Measurements from ENCODE around the gene PEX10. TPM values are rescaled to one million over a fixed set of nuclear protein-coding genes. Genes with fewer than 3 reads are reported as not detected.

PEX10 gene
- total RNA-seq, 2 donors from 2014 or later: 12.1 to 27.9 TPM

DNA sequence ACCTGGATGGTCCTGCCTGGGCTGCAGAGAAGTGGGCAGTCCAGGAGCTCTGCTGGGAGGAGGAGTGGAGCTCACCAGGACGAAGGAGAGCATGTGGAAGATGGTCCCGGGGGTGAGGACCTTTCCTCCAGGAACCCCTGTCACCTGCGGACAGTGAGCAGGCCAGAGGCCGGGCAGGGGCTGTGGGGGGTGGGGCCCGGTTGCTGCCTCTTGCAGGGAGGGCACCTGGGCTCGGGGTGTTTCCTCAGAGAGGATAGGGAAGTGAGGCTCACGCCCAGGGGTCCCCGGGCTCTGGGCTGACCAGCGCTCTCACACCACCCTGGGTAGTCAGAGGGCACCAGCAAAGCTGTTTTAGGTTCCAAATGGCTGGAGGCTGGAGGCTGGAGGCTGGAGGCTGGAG lies 22.7 kb upstream of the PEX10 start:
- H3K27me3 ChIP-seq (replicated peaks; ENCODE audit: insufficient read depth): no peaks in the 10 kb centered on the region
- no peaks in the 10 kb centered on the region for H3K4me1 ChIP-seq (ENCODE audit: control insufficient read depth in 1 of 2, low read depth in 2 of 2)
- ATAC-seq (ENCODE audit: insufficient number of reproducible peaks, low FRiP score, low read depth): no peak
- H3K27ac ChIP-seq: no peak overlapping the region
- TF ChIP-seq, protein P1, sequence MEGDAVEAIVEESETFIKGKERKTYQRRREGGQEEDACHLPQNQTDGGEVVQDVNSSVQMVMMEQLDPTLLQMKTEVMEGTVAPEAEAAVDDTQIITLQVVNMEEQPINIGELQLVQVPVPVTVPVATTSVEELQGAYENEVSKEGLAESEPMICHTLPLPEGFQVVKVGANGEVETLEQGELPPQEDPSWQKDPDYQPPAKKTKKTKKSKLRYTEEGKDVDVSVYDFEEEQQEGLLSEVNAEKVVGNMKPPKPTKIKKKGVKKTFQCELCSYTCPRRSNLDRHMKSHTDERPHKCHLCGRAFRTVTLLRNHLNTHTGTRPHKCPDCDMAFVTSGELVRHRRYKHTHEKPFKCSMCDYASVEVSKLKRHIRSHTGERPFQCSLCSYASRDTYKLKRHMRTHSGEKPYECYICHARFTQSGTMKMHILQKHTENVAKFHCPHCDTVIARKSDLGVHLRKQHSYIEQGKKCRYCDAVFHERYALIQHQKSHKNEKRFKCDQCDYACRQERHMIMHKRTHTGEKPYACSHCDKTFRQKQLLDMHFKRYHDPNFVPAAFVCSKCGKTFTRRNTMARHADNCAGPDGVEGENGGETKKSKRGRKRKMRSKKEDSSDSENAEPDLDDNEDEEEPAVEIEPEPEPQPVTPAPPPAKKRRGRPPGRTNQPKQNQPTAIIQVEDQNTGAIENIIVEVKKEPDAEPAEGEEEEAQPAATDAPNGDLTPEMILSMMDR (IDR thresholded peaks at IDR 0.05): no peak
- H3K4me3 ChIP-seq: no peak overlapping the region
- no peaks in the 10 kb centered on the region for H3K36me3 ChIP-seq
- DNase-seq (ENCODE audit: low spot score): no peak
- no peaks in the 10 kb centered on the region for H3K9me3 ChIP-seq

DNA sequence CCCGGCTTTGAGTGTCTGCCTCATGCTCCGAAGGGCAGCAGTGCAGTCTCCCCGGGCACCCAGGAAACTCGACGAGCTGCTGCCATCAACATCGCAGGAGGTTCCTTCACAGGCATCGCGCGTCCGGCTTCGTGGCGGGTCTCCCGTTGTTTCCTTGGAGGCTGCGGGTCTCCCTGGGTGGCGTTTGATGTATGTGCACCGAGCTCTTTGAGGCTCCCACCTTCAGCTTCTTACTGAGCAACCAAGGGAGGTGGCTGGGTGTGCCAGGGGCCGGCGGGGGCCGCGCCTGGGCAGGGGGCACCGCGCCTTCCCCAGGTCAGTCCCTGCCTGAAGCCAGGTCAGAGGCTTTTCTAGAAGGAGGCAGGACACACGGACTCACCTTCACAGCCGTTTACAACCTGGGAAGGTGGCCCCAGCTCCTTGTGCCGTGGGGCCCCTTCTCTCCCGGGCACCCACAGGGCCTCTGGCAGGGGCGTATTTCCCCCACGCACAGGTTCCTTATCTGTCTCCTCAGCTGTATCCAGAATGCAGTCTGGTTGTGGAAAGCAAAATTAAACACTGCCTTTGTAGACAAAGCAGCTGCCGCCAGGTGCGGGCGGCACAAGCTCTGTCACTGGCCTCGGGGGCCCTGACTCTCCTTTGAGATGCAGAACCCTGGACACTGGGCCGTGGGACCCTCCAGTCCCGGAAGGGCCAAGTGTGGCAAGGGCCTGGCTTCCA lies 21.7 kb upstream of the PEX10 start:
- ATAC-seq (ENCODE audit: insufficient number of reproducible peaks, low FRiP score, low read depth): no peak
- TF ChIP-seq, protein P1 (IDR thresholded peaks at IDR 0.05): no peak

GRCh38 chr1:2433196-2433595 lies 20.8 kb upstream of the PEX10 start:
- H3K9me3 ChIP-seq: no peaks in the 10 kb centered on the region
- no peak for DNase-seq (ENCODE audit: low spot score)
- no peaks in the 10 kb centered on the region for H3K36me3 ChIP-seq
- no peak for ATAC-seq (ENCODE audit: insufficient number of reproducible peaks, low FRiP score, low read depth)
- no peak overlapping the region for H3K4me3 ChIP-seq
- H3K4me1 ChIP-seq (ENCODE audit: control insufficient read depth in 1 of 2, low read depth in 2 of 2): no peaks in the 10 kb centered on the region
- TF ChIP-seq, protein P1 (IDR thresholded peaks at IDR 0.05): no peak
- no peaks in the 10 kb centered on the region for H3K27me3 ChIP-seq (replicated peaks; ENCODE audit: insufficient read depth)
- H3K27ac ChIP-seq: no peak overlapping the region

More for the DNA sequence above, 21.7 kb upstream of the PEX10 start:
- no peak overlapping the region for H3K27ac ChIP-seq
- no peaks in the 10 kb centered on the region for H3K27me3 ChIP-seq (replicated peaks; ENCODE audit: insufficient read depth)
- H3K4me1 ChIP-seq (ENCODE audit: control insufficient read depth in 1 of 2, low read depth in 2 of 2): no peaks in the 10 kb centered on the region
- H3K9me3 ChIP-seq: no peaks in the 10 kb centered on the region
- DNase-seq (ENCODE audit: low spot score): no peak
- no peak overlapping the region for H3K4me3 ChIP-seq
- H3K36me3 ChIP-seq: no peaks in the 10 kb centered on the region

DNA sequence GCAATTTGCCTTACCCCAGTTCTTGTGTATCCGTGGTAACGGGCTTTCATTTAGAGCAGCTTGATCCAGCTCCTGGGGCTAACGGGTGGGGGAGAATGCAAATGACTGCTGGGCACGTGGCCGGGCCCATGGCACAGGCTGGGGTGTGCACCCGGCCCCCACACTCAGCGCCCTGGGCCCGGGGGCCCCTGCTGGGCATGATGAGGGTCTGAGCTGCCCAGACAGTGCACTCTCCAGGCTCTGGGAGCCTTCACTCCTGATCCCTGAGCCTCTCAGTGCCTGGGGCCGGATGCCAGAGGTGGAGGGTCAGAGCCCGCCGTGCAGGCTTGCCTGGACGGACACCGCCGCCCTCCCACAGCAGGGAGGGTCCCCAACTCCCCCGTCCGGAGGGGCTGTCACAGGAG lies 20.1 kb upstream of the PEX10 start:
- Histone ChIP-seq H3K27me3 (replicated peaks; ENCODE audit: insufficient read depth) (peaks cover 2% of the 10 kb centered on the region), H3K9me3 (no peaks in the 10 kb centered on the region), H3K4me3 (no peak overlapping the region), H3K4me1 (ENCODE audit: control insufficient read depth in 1 of 2, low read depth in 2 of 2) (no peaks in the 10 kb centered on the region), H3K27ac (no peak overlapping the region), H3K36me3 (no peaks in the 10 kb centered on the region)
- ATAC-seq (ENCODE audit: insufficient number of reproducible peaks, low FRiP score, low read depth): no peak
- TF ChIP-seq, protein P1 (IDR thresholded peaks at IDR 0.05): no peak
- no peak for DNase-seq (ENCODE audit: low spot score)

DNA sequence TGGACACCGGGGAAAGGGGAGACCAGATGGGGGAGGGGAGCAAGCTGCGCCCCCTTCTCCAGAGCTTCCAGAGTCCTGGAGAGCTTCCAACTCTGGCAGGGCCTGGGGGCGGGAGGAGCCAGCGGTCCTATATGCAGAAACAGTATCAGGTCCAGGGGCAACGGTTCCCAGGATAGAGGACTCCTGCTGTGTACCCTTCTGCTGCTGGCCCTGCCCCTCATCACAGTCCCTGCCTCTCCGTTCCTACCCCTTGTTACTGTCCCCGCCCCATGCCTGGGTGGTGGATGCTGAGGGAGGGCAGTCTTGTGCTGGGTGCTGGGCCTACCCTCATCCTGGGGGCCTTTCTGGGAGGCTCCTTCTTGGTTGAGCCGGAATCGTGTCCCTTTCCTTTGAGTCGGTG lies 19.2 kb upstream of the PEX10 start:
- peaks cover 4% of the 10 kb centered on the region for H3K27me3 ChIP-seq (replicated peaks; ENCODE audit: insufficient read depth)
- H3K9me3 ChIP-seq: no peaks in the 10 kb centered on the region
- DNase-seq (ENCODE audit: low spot score) (no peak), ATAC-seq (ENCODE audit: insufficient number of reproducible peaks, low FRiP score, low read depth) (no peak)
- H3K4me1 ChIP-seq (ENCODE audit: control insufficient read depth in 1 of 2, low read depth in 2 of 2): no peaks in the 10 kb centered on the region
- no peak overlapping the region for H3K27ac ChIP-seq
- H3K36me3 ChIP-seq: no peaks in the 10 kb centered on the region
- TF ChIP-seq, protein P1 (IDR thresholded peaks at IDR 0.05): no peak
- no peak overlapping the region for H3K4me3 ChIP-seq

Measured in thoracic aorta (tissue), 2 donors.